GM19023 (cell line): ENCODE measurements around the gene PASK.
"Not testable (repeated sequence)": the region's sequence is repeated elsewhere in the genome, so short reads cannot be mapped to it uniquely, and the experiment has no call there.

ENCODE experiments used
- ATAC-seq: cut with Tn5 transposase; IDR thresholded peaks from one replicate; pipeline ENCODE4 v1.9.1; 2021; ENCODE audit warnings: mild to moderate bottlenecking, moderate library complexity; ENCODE audit not compliant: unreplicated experiment

The PASK gene

GRCh38 chr2:241148891-241149674, at the start of gene PASK:
PASK (minus strand) TSS chr2:241149472; CDS start chr2:241143032, 6,440 bp downstream.
- ATAC-seq, result peak; percentile 81

GRCh38 chr2:241198381-241199279, 49.4 kb upstream of the PASK start:
- ATAC-seq, result no peak

GRCh38 chr2:241197947-241198346, 48.7 kb upstream of the PASK start:
- no peak for ATAC-seq

- ATAC-seq, result not testable (repeated sequence)
Observed at GRCh38 chr2:241197246-241197645, 48.0 kb upstream of the PASK start.

- ATAC-seq, result no peak
Observed at GRCh38 chr2:241195506-241196130, 46.3 kb upstream of the PASK start.

GRCh38 chr2:241194811-241195210, 45.5 kb upstream of the PASK start:
- no peak for ATAC-seq

GRCh38 chr2:241193271-241193670, 44.0 kb upstream of the PASK start:
- ATAC-seq, result no peak

GRCh38 chr2:241191081-241191480, 41.8 kb upstream of the PASK start:
- no peak for ATAC-seq

GRCh38 chr2:241190291-241190981, 41.2 kb upstream of the PASK start:
- ATAC-seq, result no peak

- no peak for ATAC-seq
Observed at GRCh38 chr2:241189856-241190201, 40.6 kb upstream of the PASK start.

GRCh38 chr2:241189093-241189855, 40.0 kb upstream of the PASK start:
- ATAC-seq, result no peak

- ATAC-seq, result no peak
Observed at GRCh38 chr2:241188361-241189092, 39.3 kb upstream of the PASK start, which contains the start of gene ANO7. ANO7 (plus strand) TSS chr2:241188677; CDS start chr2:241190064, 1,387 bp downstream.

GRCh38 chr2:241187918-241188234, 38.6 kb upstream of the PASK start:
- ATAC-seq, result no peak

- ATAC-seq, result no peak
Observed at GRCh38 chr2:241187101-241187917, 38.0 kb upstream of the PASK start.

- no peak for ATAC-seq
Observed at GRCh38 chr2:241185961-241186360, 36.7 kb upstream of the PASK start.

GRCh38 chr2:241184901-241185300, 35.6 kb upstream of the PASK start:
- ATAC-seq, result no peak

GRCh38 chr2:241183221-241183620, 33.9 kb upstream of the PASK start:
- ATAC-seq, result no peak

- no peak for ATAC-seq
Observed at GRCh38 chr2:241182531-241183133, 33.4 kb upstream of the PASK start.
